GM10266 (cell line): ENCODE results near the gene KCTD1.

Experiments used
- DNase-seq: peaks from one replicate; pipeline ENCODE4 v3.0.0; 2012; ENCODE audit errors: extremely low spot score
- CTCF ChIP-seq: IDR thresholded peaks from 2 replicates; pipeline ENCODE4 v1.5.1; 2012; ENCODE audit warnings: mild to moderate bottlenecking, low read depth; ENCODE audit not compliant: control insufficient read depth, insufficient read depth; ENCODE audit errors: missing control alignments

KCTD1 gene

DNA sequence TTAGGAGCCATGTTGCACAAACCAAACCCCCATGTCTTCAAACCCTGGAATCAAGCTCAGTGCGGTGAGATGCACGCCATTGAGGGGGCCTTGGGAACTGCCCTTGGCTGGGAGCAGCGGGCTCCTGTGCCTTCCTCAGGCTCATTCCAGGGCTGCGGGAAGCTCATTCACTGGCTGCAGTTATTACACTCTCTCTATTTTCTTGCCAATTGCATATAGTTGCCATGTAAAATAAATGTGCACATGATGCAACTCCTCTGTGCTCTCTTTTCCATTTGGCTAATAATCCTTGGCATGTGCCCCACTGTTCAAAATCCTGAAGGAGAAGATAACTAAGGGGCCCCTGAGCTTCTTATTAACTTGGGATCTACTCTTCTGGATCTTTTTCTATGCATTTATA lies 74.7 kb downstream of the KCTD1 start:
- no peak for TF ChIP-seq CTCF
- no peak for DNase-seq

DNA sequence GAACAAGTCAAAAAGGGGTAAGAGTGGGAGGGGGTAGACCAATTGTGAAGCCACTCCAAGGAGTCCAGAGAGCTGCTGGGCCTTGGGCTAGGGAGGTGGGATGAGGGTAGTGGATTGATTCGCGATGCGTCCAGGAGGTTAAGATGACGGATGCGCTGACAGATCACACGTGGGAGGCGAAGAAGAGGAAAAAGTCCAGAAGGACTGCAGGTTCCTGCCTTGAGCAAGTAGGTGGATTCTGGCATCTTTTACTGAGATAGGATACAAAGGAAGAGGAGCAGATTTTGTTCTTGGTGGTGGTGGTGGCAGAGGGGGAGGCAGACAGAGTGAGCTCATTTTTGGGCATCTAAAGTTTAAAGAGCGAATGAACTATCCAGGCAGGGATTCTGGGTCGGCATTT lies 76.5 kb downstream of the KCTD1 start:
- no peak for TF ChIP-seq CTCF
- DNase-seq: no peak

GRCh38 chr18:26471027-26471426 lies 77.3 kb downstream of the KCTD1 start:
- TF ChIP-seq CTCF: no peak
- DNase-seq: no peak

DNA sequence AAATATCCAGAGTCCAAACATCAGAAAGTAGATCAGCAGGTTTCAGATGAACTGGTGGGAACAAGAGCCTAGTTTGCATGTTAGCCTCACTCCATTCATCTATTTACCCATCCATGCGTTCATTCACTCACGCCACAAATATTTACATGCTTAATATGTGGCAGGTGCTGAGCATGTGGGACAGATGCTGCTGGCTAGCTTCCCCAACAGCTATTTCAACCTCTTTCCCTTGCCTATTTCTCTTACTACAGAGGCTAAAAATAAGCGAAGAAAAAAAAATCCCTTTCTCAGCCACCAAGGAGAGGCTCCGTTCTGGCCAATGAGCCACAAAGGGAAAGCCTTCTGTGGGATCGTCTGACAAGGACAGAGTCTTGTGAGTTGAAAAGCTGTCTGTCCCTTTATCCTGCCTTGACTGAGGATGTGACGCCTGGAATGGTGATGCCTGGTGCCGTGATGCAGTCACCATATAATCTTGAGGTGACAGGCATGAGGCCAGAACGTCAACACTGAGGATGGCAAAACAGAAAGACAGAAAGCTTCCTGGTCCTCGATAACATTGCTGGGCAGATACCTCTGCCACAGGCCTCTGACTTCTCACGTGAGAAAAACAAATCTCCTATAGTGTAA lies 78.2 kb downstream of the KCTD1 start:
- peak; percentile 43 for DNase-seq
- TF ChIP-seq CTCF: no peak

DNA sequence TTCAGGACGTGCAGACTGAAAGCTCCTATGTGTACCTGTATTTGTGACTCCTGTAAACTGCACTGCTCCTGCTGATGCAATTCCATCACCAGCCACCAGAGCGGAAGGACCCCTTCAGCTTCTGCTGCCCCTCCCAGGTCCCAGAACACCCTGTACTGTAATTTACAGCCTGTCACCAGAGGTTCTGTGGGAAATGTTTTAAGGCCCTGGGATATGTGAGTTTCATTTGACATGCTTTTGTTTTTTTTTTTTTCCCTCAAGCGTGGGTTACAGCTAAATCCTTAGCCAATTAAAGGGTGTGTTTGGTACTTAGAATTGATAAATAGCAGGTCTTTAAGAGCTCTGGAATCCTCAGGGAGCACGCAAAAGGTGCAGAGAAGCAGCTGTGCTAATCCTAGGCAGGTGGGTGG lies 79.4 kb downstream of the KCTD1 start:
- no peak for DNase-seq
- TF ChIP-seq CTCF: peak; percentile 33

DNA sequence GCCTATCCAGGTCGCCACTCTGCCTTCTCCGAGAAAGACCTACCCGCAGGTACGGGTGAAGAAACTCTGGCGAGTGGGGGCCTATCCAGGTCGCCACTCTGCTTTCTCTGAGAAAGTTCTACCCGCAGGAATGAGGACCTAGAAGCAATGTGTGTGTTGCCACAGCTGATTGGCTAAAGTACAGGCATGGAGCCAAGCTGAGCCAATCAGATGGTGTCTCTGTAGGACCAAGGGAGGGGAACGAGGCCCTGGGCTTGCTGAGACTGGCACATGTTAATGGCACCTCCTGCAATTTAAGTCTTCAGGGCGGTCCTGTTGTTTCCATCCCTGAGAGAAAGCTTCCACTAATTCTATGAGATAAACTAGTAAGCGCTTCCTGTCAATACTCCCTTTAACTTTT lies 82.3 kb downstream of the KCTD1 start:
- DNase-seq: no peak
- TF ChIP-seq CTCF: no peak

DNA sequence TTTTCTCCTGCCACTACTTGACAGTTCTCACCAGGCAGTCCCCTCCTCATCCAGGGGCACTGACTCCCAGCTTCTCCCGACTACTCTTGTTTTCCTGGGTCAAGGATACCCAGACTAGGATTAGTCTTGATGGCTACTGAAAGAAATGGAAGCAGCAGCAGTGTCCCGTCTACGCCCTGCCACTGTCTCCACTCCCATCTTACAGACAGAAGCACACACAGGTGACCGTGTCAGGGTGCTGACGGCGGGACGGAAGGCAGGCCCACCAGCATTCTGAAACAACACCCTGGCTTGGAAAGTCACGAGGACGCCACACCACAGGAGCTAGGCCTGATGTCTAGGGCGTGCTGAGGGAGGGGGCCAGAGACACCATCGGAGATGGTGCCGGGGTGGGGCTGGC lies 82.9 kb downstream of the KCTD1 start:
- no peak for TF ChIP-seq CTCF

More for the DNA sequence above, 82.9 kb downstream of the KCTD1 start:
- no peak for DNase-seq
